ENCODE data around the gene ZBTB16.

The ZBTB16 gene

DNA sequence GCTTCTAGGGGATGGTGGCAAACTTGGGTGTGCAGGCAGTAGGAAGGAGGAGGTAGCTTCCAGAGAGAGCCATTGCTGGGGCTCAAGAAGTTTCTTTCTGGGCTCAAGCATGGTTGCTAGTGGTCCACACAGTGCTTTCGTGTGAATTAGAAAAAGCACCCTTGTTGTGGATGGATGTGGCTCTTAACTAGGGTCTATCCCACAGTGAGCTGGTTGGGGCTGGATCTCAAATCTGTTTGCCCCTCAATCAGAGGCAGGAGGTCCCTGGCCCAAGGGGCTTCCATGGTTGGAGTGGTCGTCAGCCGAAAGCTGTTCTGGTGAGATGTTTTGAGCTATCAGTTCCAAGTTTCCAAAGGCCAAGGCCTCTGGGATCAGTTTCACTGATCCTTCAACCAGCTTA is 35.0 kb downstream of the ZBTB16 start:
- H3K9me3 ChIP-seq (ENCODE audit: control insufficient read depth, insufficient read depth, low read length), result no peaks in the 10 kb centered on the region
- no peak overlapping the region for H3K27ac ChIP-seq (ENCODE audit: low read depth, low read length)
- H3K27me3 ChIP-seq (ENCODE audit: control insufficient read depth, insufficient read depth, low read length), result no peaks in the 10 kb centered on the region
- no peak overlapping the region for H3K4me3 ChIP-seq (ENCODE audit: low read depth, low read length)
- 0 out of 2 replicates have a peak, but pooled peaks cover 4% of the 10 kb centered on the region for H3K4me1 ChIP-seq (ENCODE audit: control insufficient read depth, insufficient read depth, low read length)
- H3K9ac ChIP-seq (ENCODE audit: low read depth, low read length), result no peak overlapping the region
- no peaks in the 10 kb centered on the region for H3K36me3 ChIP-seq (ENCODE audit: control insufficient read depth, insufficient read depth, low read length)

DNA sequence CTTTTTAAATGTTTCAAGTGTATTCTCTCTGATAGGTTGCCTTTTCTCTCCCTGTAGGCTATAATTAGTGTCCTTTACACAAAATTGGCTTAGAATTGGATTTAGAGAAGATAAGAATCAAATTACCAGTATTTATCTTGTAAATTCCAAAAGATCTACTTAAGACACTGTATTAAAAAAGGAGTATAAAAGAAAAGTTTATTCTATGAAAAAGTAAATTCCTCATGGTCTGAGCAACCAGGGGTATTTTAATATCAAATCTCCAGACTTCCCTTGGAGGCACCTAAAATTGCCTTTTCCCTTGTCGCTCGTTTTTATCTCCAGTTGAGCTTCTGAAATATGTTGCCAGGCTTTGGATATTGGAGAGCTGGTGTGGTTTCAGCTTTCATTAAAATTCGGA is 36.4 kb downstream of the ZBTB16 start:
- no peak overlapping the region for H3K27ac ChIP-seq (ENCODE audit: low read depth, low read length)
- H3K4me1 ChIP-seq (ENCODE audit: control insufficient read depth, insufficient read depth, low read length), result 0 out of 2 replicates have a peak, but pooled peaks cover 4% of the 10 kb centered on the region
- H3K4me3 ChIP-seq (ENCODE audit: low read depth, low read length), result no peak overlapping the region
- no peaks in the 10 kb centered on the region for H3K9me3 ChIP-seq (ENCODE audit: control insufficient read depth, insufficient read depth, low read length)
- no peaks in the 10 kb centered on the region for H3K27me3 ChIP-seq (ENCODE audit: control insufficient read depth, insufficient read depth, low read length)
- no peaks in the 10 kb centered on the region for H3K36me3 ChIP-seq (ENCODE audit: control insufficient read depth, insufficient read depth, low read length)
- no peak overlapping the region for H3K9ac ChIP-seq (ENCODE audit: low read depth, low read length)

DNA sequence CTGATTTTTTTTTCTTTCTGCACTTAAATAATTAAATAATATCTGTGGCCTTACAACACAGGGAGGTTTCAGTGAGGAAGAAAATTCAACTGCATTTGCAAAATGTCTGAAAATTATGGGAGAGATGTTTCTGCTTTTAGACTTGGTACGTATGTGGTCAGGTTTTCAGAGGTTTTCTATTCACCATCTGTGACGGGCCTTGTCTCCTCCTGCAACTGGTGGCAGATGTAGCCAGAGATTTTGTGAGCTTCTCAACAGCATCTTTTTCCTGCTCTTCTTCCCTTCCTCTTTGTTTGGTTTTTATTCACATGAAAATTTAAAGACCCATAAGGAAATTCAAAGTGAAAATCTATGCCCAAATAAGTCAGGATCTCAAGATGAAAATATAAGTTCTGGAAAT is 38.3 kb downstream of the ZBTB16 start:
- H3K9ac ChIP-seq (ENCODE audit: low read depth, low read length), result no peak overlapping the region
- H3K4me3 ChIP-seq (ENCODE audit: low read depth, low read length), result no peak overlapping the region
- no peaks in the 10 kb centered on the region for H3K36me3 ChIP-seq (ENCODE audit: control insufficient read depth, insufficient read depth, low read length)
- no peaks in the 10 kb centered on the region for H3K4me1 ChIP-seq (ENCODE audit: control insufficient read depth, insufficient read depth, low read length)
- no peak overlapping the region for H3K27ac ChIP-seq (ENCODE audit: low read depth, low read length)
- no peaks in the 10 kb centered on the region for H3K9me3 ChIP-seq (ENCODE audit: control insufficient read depth, insufficient read depth, low read length)
- no peaks in the 10 kb centered on the region for H3K27me3 ChIP-seq (ENCODE audit: control insufficient read depth, insufficient read depth, low read length)

DNA sequence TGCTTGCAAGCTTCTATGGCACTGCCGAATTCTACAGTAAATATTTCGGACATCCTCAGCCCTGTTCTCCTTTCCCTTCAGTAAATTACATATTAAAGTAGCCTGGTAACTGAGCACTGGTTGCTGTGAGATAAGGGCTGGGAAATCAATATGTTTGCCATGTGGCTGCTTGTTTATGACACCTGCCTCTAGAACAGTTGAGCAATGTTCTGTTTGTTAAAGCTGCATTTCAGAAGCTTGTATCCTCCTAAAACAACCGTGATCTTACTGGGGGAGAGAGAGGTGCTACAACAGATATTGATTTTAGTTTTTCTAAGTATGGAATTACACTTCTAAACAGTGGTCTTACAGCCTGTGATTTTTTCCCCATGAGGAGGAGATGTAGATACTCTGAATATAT is 39.4 kb downstream of the ZBTB16 start:
- H3K9ac ChIP-seq (ENCODE audit: low read depth, low read length), result no peak overlapping the region
- no peak overlapping the region for H3K27ac ChIP-seq (ENCODE audit: low read depth, low read length)
- H3K4me3 ChIP-seq (ENCODE audit: low read depth, low read length), result no peak overlapping the region

DNA sequence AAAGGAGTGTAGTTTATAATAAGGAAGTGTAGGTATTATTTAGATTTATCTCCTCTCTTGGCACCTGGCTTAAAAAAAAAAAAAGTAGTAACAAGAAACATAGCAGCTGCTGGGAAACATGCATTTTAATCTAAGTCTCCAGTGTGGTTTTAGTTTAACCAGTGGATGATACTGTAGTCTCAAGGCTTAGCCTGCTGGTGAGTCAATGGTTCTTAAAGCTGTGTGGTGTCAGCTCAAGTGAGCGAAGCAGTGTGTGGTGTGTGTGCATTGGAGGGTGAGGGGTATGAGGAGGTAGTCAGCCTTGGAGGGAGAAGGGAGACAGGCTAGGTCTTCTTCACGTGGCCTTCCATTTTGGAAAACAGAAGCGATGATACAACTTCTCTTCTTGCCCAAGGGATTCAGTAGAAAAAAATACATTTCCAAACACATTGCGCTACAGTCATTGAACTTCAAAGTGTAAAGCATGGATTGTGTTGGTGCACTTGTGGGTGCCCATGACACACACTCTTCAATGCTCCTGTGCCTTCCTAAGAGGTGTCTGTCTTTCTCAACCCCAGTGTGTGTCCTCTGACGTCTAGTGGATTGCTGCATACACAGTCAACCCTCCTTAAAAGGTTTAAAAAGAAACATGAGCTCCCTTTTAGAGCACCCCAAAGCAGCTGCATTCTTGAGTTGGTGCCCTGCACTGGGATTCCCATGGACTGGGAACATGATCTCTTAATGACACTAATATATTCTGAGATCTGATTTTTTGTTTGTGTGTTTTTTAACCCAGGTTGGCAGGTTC is 40.1 kb downstream of the ZBTB16 start:
- Histone ChIP-seq H3K36me3 (ENCODE audit: control insufficient read depth, insufficient read depth, low read length) (no peaks in the 10 kb centered on the region), H3K27ac (ENCODE audit: low read depth, low read length) (no peak overlapping the region), H3K9me3 (ENCODE audit: control insufficient read depth, insufficient read depth, low read length) (no peaks in the 10 kb centered on the region), H3K9ac (ENCODE audit: low read depth, low read length) (no peak overlapping the region), H3K27me3 (ENCODE audit: control insufficient read depth, insufficient read depth, low read length) (no peaks in the 10 kb centered on the region), H3K4me1 (ENCODE audit: control insufficient read depth, insufficient read depth, low read length) (no peaks in the 10 kb centered on the region; the same call in 1 of the 2 replicates), H3K4me3 (ENCODE audit: low read depth, low read length) (no peak overlapping the region)

More for the DNA sequence above, 39.4 kb downstream of the ZBTB16 start:
- Histone ChIP-seq H3K9me3 (ENCODE audit: control insufficient read depth, insufficient read depth, low read length) (no peaks in the 10 kb centered on the region), H3K27me3 (ENCODE audit: control insufficient read depth, insufficient read depth, low read length) (no peaks in the 10 kb centered on the region), H3K4me1 (ENCODE audit: control insufficient read depth, insufficient read depth, low read length) (no peaks in the 10 kb centered on the region), H3K36me3 (ENCODE audit: control insufficient read depth, insufficient read depth, low read length) (no peaks in the 10 kb centered on the region)

DNA sequence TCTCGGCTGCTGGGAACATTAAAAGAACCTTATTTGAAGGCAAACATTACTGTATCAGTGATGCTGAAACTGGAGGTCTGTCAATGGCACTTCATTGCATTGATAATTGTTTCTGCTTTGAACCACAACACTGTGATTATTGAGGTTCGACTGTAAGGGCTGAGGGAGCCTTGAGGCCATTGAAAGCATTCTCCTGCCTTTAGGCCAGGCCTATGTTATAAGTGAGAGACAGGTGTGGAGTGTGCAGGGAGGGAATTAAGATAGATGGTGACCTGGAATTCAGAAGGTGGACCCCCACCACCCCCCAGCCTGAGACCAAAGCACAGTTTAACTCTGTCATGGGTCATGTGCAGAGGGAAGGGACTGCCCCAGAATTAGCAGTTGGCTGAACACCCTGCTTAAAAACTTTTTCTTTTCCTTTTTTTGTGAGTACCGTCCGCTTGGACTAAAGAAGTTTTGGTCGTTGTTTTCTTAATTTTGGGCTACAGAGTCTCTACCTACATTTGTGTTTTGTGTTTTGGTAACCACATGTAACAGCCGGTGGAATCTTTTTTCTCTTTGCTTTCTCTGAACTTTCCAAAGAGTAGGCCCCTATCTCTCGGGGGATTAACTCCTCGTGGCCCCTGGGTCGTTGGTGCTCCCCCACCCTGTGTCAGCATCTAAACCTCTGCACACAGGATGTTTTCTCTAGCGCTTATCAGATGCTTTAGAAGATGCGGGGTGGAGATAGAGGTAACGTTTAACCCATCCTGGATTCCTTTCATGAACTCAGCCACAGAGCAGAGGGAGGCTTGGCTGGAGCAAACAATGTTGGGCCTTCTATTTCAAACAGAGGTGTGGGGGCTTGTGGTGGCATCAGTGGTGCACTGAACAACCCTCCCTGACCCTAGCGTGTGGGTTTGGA is 43.7 kb downstream of the ZBTB16 start:
- no peaks in the 10 kb centered on the region for H3K9me3 ChIP-seq (ENCODE audit: control insufficient read depth, insufficient read depth, low read length)
- H3K4me1 ChIP-seq (ENCODE audit: control insufficient read depth, insufficient read depth, low read length), result peaks cover 4% of the 10 kb centered on the region; the same call in 1 of the 2 replicates
- H3K27me3 ChIP-seq (ENCODE audit: control insufficient read depth, insufficient read depth, low read length), result no peaks in the 10 kb centered on the region
- no peak overlapping the region for H3K27ac ChIP-seq (ENCODE audit: low read depth, low read length)
- H3K4me3 ChIP-seq (ENCODE audit: low read depth, low read length), result no peak overlapping the region
- H3K9ac ChIP-seq (ENCODE audit: low read depth, low read length), result no peak overlapping the region
- H3K36me3 ChIP-seq (ENCODE audit: control insufficient read depth, insufficient read depth, low read length), result no peaks in the 10 kb centered on the region

DNA sequence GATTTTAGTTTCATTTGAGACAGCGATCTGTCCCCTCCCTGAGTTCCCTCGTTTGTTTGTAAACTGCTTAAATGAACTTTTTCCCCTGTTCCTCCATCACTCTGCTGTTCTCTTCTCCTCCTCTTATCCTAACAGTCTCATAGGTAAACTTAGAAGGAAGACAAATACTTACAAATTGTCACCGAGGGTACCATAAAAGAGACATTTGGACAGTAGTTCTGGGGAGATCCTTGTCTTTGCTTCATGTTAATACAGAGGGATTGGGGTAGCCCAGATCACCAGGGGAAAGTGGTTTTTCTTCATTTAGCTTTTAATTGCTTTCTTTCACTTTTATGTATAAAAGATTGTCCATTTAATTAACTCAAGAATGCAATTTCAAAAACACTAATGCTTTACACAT is 46.1 kb downstream of the ZBTB16 start:
- peaks cover 4% of the 10 kb centered on the region; the same call in 1 of the 2 replicates for H3K4me1 ChIP-seq (ENCODE audit: control insufficient read depth, insufficient read depth, low read length)
- no peak overlapping the region for H3K27ac ChIP-seq (ENCODE audit: low read depth, low read length)
- H3K27me3 ChIP-seq (ENCODE audit: control insufficient read depth, insufficient read depth, low read length), result no peaks in the 10 kb centered on the region
- no peaks in the 10 kb centered on the region for H3K36me3 ChIP-seq (ENCODE audit: control insufficient read depth, insufficient read depth, low read length)
- H3K9ac ChIP-seq (ENCODE audit: low read depth, low read length), result no peak overlapping the region
- no peak overlapping the region for H3K4me3 ChIP-seq (ENCODE audit: low read depth, low read length)
- no peaks in the 10 kb centered on the region for H3K9me3 ChIP-seq (ENCODE audit: control insufficient read depth, insufficient read depth, low read length)

DNA sequence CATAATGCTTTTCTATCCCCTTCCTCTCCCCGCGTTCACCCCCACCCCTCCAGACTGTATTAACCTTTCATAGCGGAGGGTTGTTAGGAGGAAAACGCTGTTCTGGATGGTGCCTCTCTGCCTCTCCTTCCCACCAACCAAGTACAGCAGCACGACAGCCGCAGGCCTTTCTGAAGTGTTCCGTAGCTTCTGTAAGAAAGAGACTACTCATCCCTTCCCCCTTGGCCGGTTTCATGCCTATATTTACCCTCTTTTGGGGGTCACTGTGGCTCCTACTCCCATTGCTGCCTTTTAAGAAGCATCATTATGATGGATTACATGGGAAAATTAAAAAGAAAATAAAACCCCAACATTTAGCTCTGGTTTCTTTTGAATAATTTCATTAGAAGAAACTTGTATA is 46.5 kb downstream of the ZBTB16 start:
- H3K27ac ChIP-seq (ENCODE audit: low read depth, low read length), result no peak overlapping the region
- no peak overlapping the region for H3K9ac ChIP-seq (ENCODE audit: low read depth, low read length)
- peaks cover 4% of the 10 kb centered on the region; the same call in 1 of the 2 replicates for H3K4me1 ChIP-seq (ENCODE audit: control insufficient read depth, insufficient read depth, low read length)
- H3K4me3 ChIP-seq (ENCODE audit: low read depth, low read length), result no peak overlapping the region
- H3K9me3 ChIP-seq (ENCODE audit: control insufficient read depth, insufficient read depth, low read length), result no peaks in the 10 kb centered on the region
- H3K27me3 ChIP-seq (ENCODE audit: control insufficient read depth, insufficient read depth, low read length), result no peaks in the 10 kb centered on the region
- no peaks in the 10 kb centered on the region for H3K36me3 ChIP-seq (ENCODE audit: control insufficient read depth, insufficient read depth, low read length)

DNA sequence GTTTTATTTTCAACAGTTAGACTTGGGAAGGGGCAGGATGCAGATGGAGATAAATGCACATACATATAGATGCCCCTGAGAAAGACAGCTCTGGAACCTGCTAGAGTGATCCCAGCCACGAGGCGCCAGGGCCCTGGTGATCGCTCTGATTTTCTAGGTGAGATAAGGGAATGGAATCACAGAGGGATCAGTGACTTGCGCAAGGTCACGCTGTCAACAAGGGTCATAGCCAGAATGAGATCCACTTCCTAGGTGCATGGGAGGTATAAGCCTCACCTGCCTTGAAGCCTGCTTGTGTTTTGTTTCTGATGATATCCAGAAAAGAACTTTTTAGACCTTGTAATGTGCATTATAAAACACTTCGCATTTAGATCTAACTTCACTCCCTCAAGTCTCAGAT is 47.5 kb downstream of the ZBTB16 start:
- peaks cover 4% of the 10 kb centered on the region; the same call in 1 of the 2 replicates for H3K4me1 ChIP-seq (ENCODE audit: control insufficient read depth, insufficient read depth, low read length)
- H3K9me3 ChIP-seq (ENCODE audit: control insufficient read depth, insufficient read depth, low read length), result no peaks in the 10 kb centered on the region
- H3K36me3 ChIP-seq (ENCODE audit: control insufficient read depth, insufficient read depth, low read length), result no peaks in the 10 kb centered on the region
- no peaks in the 10 kb centered on the region for H3K27me3 ChIP-seq (ENCODE audit: control insufficient read depth, insufficient read depth, low read length)
- H3K27ac ChIP-seq (ENCODE audit: low read depth, low read length), result no peak overlapping the region
- H3K4me3 ChIP-seq (ENCODE audit: low read depth, low read length), result no peak overlapping the region
- no peak overlapping the region for H3K9ac ChIP-seq (ENCODE audit: low read depth, low read length)

DNA sequence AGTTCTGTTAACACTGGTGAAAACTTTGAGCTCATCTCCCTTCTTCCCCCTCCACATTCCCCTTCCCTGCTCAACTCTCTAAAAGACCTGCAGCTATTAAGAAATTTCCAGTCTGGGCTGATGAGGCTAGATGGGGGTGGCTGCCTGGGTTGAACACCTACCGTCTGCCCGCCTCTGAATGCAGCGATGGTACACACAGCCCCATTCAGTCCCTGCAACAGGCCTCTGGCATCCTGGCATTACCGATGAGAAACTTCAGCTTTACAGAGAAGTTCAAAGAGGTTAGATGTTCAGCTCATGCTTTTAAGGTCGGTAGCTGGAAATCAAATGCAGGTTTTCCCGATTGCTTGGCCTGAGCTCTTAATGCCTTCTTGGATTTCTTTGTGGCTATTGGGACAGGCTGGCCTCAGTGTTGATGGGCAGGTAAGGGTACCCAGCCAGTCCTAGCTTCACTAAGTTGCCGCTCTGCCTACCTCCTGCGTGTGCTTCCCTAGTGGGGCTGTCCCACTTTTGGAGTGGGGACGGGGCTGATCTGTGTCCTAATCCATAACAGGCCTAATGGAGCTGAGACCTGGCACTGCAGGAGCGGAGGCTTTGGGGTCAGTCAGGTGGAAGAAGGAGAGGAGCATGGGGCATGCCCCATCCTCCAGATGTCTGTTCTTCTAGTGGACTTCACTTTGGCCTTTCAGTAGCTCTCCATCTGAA is 49.1 kb downstream of the ZBTB16 start:
- H3K9me3 ChIP-seq (ENCODE audit: control insufficient read depth, insufficient read depth, low read length), result no peaks in the 10 kb centered on the region
- H3K27me3 ChIP-seq (ENCODE audit: control insufficient read depth, insufficient read depth, low read length), result no peaks in the 10 kb centered on the region
- H3K9ac ChIP-seq (ENCODE audit: low read depth, low read length), result no peak overlapping the region
- peaks cover 4% of the 10 kb centered on the region; the same call in 1 of the 2 replicates for H3K4me1 ChIP-seq (ENCODE audit: control insufficient read depth, insufficient read depth, low read length)
- H3K4me3 ChIP-seq (ENCODE audit: low read depth, low read length), result no peak overlapping the region
- no peak overlapping the region for H3K27ac ChIP-seq (ENCODE audit: low read depth, low read length)
- H3K36me3 ChIP-seq (ENCODE audit: control insufficient read depth, insufficient read depth, low read length), result no peaks in the 10 kb centered on the region
